GM18858 (cell line): Measurements from ENCODE around the gene TPM2.
A peak's percentile ranks its signal among the peaks of the same experiment; 100 is the strongest.

Source experiments
- ATAC-seq: cut with Tn5 transposase; IDR thresholded peaks from one replicate; pipeline ENCODE4 v1.9.1; 2021; ENCODE audit not compliant: unreplicated experiment

TPM2 gene

DNA sequence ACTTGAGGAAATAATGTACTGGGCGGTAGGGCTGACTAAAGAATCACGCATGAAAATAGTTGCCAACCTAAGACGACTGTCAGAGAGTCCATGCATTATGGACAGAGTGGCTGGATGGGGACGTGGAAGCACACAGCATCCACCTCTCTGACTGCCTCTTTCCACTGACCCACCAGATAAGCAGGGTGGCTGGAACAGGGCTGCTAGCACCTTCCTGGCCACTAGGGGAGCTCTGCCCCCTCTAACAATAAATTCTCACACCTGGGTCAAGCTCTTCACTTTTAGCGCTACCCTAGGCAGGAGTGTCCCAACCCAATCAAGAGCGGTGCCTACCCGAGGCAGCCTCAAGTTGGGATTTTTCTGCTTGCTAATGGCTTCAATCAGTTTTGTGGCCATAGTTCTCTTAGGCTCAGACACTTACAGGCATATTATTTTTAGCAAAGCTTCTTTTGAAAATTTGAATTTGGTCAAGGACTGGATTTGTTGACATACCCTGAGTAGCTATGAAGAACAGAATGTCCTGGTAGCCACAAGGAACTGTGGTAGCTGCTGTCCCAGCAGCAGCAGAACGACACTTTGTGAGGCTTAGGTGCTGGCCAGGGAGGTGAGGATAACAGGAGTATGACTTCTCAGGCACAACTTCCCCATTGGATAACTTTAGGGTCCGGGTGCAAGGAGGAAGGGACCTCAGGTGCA lies 6.9 kb upstream of the TPM2 start:
- ATAC-seq, result peak; percentile 72

DNA sequence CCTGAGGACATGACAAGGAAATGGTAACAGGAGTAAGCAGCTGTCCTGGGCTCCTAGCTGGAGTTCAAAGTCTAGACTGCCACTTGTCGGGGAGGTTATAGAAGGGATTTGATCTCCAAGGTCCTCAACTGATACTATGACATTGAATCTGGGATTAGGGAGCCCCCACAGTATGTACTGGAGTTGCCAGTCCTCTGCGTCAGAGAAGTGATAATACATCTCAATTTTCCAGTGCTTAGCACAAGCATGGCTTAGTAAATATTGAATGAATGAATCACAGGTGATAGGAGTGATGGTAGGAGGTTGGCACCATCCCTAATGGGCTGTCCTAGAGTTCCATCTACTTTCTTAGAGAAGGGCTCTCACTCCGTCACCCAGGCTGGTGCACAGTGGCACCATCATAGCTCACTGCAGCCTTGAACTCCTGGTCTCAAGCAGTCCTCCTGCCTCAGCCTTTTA lies 6.2 kb upstream of the TPM2 start:
- no peak for ATAC-seq

DNA sequence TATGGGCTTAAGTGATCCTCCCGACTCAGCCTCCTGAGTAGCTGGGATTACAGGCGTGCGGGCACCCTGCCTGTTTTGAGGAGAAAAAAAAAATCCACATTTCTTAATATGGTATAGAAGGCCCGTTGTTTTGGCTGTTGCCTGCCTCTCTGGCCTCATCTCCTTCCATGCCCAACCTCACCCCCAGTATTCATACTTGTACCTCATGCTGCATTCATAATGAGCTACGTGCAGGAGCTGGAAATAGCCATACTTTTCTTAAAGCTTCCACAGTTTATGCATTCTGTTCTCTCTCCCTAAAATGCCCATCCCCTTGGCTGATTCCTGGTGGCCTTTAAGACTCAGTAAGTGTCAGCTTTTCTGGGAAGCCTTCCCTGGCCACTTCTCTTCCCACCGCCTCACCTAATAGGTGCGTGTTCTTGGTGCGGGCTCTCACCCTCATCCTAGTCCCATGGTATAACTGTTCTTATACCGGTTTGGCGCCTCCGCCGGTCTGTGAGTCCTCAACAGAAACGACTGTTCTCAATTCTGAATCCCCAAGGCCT lies 2.1 kb upstream of the TPM2 start:
- no peak for ATAC-seq

DNA sequence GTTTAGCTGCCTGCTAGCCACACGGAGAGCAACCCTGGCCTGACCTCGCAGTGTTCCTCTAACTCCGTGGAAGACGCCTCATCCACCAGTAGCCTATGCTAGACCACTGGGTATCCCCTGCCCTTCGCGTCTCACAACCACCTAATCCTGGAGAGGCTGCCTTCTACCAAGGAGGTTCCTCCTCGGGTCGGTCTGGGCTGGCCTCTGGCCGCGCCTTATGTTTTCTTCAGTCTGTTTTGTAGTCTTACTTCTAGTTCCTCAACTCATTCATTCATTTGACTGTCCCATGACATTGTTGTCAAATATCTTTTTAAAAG lies 1.6 kb upstream of the TPM2 start:
- no peak for ATAC-seq

DNA sequence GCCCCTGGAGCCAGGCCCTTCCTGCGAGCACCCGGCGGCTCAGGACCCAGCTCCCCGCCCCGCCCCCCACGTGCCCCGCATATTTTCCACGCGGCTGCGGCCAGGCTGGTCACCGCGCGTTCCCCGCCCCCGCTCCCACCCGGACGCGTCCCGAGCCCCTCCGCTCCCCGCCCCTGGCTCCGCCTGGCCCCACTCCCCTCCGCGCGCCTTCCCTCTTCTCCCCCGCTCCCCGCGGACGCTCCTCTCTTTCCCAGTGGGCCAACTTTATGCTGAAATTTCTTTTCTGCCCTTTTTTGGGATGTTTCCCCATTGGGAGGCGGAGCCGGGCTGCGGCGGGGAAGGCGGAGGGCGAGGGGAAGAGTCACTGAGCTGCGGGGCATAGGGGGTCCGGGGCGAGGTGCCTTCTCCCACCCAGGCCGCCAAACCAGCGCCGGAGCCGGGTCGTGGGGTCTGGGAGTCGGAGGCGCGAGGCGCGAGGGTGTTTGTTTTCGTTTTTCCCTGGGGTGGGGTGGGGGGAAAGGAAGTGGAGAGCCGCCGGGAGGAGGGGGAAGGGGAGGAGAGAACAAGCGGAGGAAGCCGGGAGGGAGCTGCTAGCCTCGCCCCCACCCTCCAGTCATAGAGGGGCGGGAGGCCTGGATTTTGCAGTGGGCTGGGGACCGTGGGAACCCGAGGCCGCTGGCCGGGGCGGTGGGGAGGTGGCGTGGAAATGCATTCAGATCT lies 1.0 kb upstream of the TPM2 start:
- ATAC-seq, result no peak

DNA sequence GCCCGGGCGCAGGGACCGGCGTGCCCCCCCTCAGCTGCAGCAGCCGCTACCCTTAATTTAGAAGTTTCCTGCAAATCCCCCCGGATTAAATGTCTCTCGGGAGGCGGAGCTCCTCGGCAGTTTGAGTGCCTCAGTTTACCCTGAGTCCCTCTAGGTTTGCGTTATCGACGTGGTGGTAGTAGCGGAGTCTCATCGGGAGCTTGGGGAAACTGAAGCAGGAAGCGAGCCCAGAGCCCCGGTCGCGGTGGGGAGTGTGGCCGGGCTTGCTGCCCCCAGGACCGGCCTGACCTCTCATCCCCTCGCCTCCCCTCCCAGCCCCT lies 529 bp upstream of the TPM2 start:
- ATAC-seq, result no peak

DNA sequence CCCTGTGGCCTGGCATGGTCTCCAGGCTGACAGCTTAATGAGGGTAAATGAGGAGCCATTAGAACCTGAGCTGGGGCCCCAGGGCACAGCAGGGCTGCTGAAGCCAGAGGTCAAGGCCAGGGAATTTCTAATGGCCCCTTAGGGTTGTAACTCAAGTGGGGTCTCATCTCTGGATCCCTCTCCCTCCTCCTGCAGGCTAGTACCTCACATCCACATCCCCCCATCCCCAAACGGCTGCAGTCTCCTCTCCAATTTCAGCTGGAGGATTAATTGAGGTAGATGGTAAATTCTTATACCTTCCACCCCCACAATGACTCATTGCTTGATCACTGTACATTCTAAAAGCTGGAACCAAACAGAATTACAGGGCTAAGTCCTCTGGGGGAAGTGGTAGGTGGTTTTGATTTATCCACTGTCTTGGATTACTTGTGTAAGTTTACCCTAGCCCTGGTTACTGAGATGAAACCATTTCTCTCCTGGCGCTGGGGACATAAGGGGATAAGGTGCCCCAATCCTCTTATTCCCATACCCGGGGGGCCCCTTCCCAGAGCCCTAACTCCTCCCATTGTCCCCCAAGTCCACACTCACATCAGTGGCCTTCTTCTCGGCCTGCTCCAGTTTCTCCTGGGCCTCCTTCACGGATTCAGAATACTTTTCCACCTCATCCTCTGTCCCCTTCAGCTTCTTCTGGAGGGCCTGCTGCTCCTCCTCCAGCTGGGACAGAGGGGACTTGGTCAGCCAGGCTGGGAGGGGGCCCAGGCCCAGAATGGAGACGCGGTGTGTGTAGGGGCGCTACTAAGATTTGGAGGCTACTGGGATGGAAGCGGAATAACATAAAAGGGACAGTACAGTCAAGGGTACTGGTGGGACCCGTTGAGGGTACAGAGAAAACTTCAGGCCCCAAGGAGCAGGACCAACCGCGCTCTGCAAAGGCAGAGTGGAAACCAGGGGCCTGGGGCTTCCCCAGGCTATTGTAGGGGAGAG lies 875 bp downstream of the TPM2 start:
- no peak for ATAC-seq

DNA sequence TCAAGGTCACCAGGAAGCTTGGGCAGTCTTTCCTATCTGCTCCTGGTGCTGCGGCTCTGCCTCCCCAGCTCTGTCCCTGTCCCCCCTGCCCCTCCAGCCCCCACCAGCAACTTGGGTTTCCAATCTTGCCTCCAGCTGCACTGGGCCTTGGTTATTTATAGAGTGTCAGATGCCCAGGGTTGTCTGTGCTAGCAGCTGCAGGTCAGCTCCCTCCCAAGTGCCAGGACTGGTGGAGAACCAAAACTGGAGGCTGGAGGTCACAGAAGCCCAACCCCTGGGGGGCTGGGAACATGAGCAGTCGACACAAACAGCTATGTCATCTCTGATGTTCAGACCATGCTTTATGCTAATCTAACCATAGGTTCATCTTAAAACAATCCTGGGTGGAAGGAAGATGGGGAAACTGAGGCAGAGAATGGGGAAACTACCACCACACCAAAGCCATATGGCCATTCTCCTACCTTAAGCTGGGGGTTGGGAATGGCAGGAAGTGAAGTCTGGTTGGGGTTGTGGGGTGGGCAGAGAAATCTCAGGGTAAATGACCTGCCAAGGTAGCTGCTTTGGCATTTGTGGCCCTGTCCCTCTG lies 1.7 kb downstream of the TPM2 start:
- ATAC-seq, result no peak

DNA sequence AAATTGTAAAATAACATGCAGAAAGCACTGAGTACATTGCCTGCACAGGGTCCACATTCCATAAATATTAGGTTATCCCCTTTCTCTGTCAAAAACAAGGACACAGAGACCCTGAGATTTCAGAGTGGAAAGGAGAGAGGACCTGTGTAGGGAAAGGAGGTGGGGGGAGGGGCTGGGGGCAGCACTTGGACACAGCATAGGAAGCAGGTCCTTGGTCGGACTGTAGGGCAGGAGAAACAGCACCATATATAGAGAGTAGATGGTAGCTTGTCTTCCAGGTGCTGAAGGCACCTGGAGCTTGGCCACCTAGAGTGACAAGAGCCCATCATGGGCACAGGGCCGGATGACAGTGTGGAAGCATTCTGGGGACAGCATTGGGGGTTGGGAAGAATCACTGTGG lies 2.4 kb downstream of the TPM2 start:
- no peak for ATAC-seq

DNA sequence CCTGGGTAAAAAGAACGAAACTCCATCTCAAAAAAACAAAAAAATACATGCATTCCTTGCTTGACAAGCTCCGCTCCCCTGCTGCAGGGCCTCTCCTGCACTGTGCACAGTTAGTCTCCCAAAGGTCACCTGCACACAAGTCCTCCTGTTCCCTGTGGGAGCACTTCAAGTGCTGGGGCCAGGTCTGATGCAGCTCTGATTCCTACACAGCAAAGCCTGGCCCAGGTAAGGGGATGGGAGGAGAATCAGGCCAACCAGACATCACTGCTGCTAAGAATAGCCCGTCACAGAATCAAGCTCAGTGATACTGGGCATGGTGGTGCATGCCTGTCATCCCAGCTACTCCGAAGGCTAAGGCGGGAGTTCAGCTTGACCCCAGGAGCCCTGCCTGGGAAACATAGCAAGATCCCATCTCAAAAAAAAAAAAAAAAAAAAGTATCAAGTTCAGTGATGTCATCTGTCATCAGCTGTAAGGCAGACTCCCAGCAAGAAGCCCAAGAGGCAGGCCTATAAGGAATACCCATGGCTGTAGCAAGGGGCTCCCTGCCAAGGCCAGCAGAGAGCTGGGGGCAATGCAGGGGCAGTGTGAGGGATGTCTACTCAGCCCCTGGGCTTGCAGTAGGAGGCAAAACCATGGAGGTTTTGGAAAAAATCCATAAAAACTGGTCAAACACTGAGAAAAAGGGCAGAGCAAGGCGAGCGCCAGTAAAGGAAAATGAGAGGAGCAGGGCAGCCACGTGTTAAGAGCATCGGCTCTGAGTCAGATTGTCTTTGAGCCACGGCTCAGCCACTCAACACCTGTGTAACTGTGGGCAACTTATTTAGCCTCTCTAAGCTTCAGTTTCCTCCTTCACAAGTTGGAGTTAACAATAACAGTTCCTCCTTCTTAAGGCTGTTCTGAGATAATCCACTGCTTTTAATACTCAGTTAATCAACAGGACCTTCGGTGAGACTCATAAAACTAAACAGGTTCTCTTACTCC lies 3.2 kb downstream of the TPM2 start:
- ATAC-seq, result no peak

DNA sequence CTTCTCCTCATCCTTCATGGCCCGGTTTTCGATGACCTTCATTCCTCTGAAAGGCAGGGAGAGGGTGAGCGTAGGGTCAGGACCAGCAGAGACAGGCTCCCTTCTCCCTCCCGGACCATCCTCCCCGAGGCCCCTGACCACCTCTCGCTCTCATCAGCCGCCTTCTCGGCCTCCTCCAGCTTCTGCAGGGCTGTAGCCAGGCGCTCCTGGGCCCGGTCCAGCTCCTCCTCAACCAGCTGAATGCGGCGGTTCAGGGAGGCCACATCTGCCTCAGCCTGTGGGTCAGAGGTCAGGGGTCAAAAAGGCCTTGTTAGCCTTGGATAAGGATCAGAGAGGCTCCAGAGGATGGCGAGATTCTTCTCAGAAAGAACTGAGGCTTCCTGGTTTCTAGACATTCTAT lies 4.2 kb downstream of the TPM2 start:
- ATAC-seq, result no peak

DNA sequence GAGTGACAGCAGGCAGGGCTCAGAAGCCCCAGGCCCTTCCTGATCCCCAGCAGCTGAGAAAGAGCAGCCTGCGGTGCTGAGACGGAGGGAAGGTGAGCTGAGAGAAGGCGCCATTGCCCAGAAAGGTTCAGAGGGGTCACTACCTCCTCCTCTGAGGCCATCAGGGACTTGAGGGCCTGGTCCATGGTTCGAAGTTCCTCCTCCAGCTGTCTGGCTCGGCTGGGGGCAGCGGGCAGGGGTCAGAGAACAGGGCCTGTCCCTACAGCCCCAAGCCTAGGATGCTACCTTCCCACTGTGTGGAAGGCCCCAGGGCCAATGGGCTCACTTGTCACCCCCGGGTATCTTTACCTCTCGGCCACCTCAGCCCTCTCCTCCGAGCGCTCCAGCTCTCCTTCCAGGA lies 4.8 kb downstream of the TPM2 start:
- no peak for ATAC-seq

DNA sequence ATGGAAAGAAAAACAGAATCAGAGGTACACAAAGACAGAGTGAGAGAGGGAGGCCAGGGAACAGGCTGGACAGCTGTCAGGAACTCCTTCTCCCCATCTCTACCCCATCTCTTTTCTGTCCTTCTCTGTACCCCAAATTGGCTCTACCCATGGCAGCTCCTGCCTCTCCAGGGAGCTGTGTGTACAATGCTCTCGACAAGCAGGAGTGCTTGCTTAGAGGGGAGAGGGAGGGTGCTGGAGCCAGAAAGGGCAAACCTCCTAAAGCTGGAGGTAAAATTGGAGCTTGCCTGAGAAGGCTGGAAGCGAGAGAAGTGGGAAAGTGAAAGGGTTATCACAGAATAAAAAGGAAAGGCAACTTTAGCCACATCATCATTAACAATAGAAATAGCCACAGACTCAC lies 6.4 kb downstream of the TPM2 start:
- no peak for ATAC-seq

DNA sequence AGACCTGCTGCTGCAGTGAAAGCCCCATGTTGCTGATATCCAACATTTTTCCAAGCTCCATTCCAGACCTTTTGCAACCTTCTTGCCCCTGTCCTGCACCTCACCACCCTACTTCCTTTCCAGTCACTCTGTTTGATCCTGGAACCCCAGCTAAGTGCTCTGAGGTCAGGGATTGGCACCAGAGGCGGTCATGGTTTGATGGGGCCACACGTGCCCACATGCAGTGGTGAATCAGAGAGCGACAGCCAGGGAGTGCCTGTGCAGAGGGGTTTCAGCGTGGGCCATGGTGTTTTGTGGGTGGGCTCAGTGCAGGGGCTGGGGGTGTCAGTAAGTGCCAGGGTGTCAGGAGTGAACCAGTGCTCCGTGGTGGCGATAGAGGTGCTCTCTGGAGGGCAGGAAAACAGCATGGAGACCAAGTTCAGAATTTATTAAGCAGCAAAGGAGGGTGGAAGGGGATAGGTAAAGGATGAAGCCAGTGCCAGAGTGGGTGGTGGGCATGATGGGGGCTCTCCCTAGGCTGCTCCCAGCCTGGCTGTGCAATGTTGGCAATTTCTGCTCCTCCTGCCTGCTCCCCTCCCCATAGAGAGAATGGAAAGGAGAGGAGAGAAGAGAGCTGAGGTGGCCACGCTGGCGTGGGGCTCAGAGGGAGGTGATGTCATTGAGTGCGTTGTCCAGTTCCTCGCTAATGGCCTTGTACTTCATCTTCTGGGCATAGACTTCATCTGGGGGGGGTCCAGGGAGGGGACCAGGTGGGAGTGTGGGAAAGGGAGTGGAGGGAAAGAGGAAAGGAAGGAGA lies 7.0 kb downstream of the TPM2 start:
- ATAC-seq, result no peak

DNA sequence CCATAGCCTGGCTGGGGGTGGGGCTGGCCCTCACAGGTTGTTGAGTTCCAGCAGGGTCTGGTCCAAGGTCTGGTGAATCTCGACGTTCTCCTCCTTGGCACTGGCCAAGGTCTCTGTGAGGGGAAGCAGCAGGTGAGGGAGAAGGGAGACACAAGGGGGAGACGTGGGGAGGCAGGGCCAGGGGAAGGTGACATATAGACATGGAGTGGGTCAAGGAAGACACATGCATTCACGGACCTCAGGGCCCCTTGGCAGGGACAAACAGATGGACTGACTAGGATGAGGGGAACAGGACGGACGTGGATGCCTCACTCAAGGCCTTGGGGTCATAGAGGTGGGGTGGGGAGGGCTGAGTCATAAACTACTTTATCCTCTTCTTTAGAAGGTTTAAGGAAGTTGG lies 7.7 kb downstream of the TPM2 start:
- no peak for ATAC-seq

DNA sequence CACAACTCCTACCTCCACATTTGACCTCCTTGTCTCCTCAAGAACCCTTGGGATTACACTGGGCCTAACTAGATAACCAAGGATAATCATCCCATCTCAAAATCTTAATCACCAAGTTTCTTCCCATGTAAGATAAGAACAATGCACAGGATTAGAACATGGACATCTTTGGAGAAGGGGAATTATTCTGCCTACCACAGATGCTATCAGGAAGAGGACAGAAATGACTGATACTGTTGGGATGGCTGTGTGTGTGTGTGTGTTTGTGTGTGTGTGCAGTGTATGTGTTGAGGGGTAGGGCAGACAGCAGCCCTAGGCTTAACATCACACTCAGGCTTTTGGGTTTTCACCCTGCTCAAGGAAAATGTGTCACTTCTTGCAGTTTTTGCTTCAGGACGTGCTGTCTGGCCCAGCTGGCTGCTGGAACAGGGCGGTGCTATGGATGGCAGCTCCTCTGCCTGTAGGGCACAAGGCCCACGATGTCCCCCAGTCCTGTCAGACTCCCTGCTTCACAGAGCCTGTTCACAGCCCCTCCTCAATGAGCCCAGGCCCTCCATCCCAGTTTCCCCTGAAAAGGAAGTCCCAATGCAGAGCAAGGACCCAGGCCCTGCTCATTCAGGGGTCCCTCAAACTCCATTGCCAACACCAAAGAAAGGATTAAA lies 8.3 kb downstream of the TPM2 start:
- ATAC-seq, result no peak

DNA sequence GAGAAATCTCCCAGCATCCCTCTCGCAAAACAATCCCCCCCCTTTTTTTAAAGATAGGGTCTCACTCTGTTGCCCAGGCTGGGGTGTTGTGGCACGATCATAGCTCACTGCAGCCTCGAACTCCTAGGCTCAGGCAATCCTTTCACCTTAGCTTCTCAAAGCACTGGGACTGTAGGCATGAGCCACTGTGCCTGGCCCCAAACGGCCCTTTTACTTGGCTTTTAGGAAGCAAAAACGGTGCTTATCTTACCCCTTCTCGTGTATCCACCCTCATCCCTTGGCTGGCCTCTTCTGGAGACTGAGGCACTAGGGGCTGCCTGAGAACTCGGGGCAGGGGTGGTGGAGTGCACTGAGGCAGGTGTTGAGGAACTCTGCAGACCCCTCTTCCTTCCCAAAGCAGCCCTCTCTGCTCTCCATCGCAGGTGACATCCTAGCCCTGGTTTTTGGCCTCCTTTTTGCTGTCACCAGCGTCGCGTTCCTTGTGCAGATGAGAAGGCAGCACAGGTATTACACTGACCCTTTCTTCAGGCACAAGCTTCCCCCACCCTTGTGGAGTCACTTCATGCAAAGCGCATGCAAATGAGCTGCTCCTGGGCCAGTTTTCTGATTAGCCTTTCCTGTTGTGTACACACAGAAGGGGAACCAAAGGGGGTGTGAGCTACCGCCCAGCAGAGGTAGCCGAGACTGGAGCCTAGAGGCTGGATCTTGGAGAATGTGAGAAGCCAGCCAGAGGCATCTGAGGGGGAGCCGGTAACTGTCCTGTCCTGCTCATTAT lies 9.2 kb downstream of the TPM2 start:
- ATAC-seq, result no peak

DNA sequence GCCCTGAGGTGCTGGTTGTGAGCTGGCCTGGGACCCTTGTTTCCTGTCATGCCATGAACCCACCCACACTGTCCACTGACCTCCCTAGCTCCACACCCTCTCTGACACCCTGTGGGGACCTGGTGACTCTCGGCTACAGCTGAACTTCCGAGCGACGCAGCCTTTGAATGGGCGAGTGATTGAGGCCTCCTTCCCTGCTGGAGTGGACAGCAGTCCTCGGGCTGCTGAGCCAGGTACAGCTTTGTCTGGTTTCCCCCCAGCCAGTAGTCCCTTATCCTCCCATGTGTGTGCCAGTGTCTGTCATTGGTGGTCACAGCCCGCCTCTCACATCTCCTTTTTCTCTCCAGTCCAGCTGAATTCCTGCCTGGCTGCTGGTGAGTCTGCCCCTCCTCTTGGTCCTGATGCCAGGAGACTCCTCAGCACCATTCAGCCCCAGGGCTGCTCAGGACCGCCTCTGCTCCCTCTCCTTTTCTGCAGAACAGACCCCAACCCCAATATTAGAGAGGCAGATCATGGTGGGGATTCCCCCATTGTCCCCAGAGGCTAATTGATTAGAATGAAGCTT lies 9.9 kb downstream of the TPM2 start:
- no peak for ATAC-seq
